GM19467 (cell line): ENCODE results near the gene SHROOM2.

ENCODE experiments used
- ATAC-seq: cut with Tn5 transposase; IDR thresholded peaks from one replicate; pipeline ENCODE4 v1.9.1; 2021; ENCODE audit warnings: mild to moderate bottlenecking, moderate library complexity; ENCODE audit not compliant: unreplicated experiment

SHROOM2 gene

GRCh38 chrX:9887659-9888297 lies 101.5 kb downstream of the SHROOM2 start:
- no peak for ATAC-seq

GRCh38 chrX:9888953-9889470 lies 102.8 kb downstream of the SHROOM2 start:
- no peak for ATAC-seq

- no peak for ATAC-seq
Observed at GRCh38 chrX:9890681-9891091, 104.5 kb downstream of the SHROOM2 start.

- ATAC-seq = no peak
Observed at GRCh38 chrX:9895225-9895912, 109.1 kb downstream of the SHROOM2 start.

GRCh38 chrX:9897761-9898161 lies 111.5 kb downstream of the SHROOM2 start:
- ATAC-seq = no peak

GRCh38 chrX:9899640-9900111 lies 113.4 kb downstream of the SHROOM2 start:
- ATAC-seq = no peak

- ATAC-seq = no peak
Observed at GRCh38 chrX:9902656-9903055, 116.4 kb downstream of the SHROOM2 start.

GRCh38 chrX:9903146-9903545 lies 116.9 kb downstream of the SHROOM2 start:
- no peak for ATAC-seq

- no peak for ATAC-seq
Observed at GRCh38 chrX:9905288-9905687, 119.1 kb downstream of the SHROOM2 start.

GRCh38 chrX:9905721-9906120 lies 119.5 kb downstream of the SHROOM2 start:
- no peak for ATAC-seq

GRCh38 chrX:9906919-9907318 lies 120.7 kb downstream of the SHROOM2 start:
- ATAC-seq = no peak

GRCh38 chrX:9907645-9908387 lies 121.6 kb downstream of the SHROOM2 start:
- no peak for ATAC-seq

GRCh38 chrX:9909254-9909653 lies 123.0 kb downstream of the SHROOM2 start:
- ATAC-seq = no peak

- no peak for ATAC-seq
Observed at GRCh38 chrX:9911487-9911886, 125.3 kb downstream of the SHROOM2 start.

- ATAC-seq = no peak
Observed at GRCh38 chrX:9912351-9913145, 126.3 kb downstream of the SHROOM2 start.

- ATAC-seq = no peak
Observed at GRCh38 chrX:9913146-9913433, 126.9 kb downstream of the SHROOM2 start.

GRCh38 chrX:9917861-9918260 lies 131.6 kb downstream of the SHROOM2 start:
- no peak for ATAC-seq

GRCh38 chrX:9919632-9920172 lies 133.5 kb downstream of the SHROOM2 start:
- no peak for ATAC-seq

- no peak for ATAC-seq
Observed at GRCh38 chrX:9921407-9921806, 135.2 kb downstream of the SHROOM2 start.

GRCh38 chrX:9923357-9923756 lies 137.1 kb downstream of the SHROOM2 start:
- ATAC-seq = no peak

GRCh38 chrX:9926002-9926401 lies 139.8 kb downstream of the SHROOM2 start:
- ATAC-seq = no peak
